ENCODE results near the gene UBC. TPM values are rescaled to one million over a fixed set of nuclear protein-coding genes. Genes with fewer than 3 reads are reported as not detected.

The UBC gene
- total and polyA plus RNA-seq, 9 of the 15 experiments (the other 6 are each of a cell fraction or from before 2014, with no cell fraction given), result 533 to 1,153 (median 813) TPM

DNA sequence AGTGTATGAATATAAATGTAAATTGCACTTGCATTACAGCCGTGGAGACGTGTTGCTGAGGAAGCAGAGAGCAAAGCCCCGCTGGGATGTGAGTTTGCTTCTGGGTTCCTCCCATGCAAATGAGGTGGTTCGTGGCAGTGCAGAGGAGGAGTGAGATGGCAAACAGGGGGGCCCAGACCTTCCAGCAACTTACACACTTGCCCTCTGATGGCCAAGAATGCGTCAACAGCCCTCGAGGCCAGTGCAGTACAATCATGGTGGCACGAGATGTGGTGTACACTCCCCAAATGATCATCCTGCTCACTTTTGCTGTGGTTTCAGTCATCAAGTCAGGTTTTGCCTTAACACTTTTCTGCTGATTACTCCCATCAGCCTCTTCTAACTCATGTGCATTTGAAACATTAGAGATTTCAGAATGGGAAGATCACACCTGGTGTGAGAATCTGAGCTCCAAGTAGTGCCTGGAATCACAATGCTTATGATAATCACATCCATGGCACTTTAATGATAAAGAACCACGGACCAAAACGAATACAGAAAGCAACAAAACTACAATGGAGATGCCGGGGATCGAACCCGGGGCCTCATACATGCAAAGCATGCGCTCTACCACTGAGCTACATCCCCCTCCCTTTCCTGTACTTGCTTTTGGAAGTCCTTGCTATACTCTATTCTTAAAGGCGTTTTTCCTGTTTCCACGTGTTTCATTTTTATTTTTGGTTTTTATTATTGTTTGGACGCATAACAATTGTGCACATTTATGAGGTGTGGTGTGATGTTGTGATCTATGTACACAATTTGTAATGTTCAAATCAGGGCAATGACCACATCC, 7.0 kb upstream of the UBC start (continued):
- TF ChIP-seq, protein P1, sequence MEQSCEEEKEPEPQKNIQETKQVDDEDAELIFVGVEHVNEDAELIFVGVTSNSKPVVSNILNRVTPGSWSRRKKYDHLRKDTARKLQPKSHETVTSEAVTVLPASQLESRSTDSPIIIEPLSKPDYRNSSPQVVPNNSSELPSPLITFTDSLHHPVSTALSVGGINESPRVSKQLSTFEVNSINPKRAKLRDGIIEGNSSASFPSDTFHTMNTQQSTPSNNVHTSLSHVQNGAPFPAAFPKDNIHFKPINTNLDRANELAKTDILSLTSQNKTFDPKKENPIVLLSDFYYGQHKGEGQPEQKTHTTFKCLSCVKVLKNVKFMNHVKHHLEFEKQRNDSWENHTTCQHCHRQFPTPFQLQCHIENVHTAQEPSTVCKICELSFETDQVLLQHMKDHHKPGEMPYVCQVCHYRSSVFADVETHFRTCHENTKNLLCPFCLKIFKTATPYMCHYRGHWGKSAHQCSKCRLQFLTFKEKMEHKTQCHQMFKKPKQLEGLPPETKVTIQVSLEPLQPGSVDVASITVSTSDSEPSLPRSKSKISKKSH (CRISPR knock-in tag; IDR thresholded peaks at IDR 0.05), result no peak
- TF ChIP-seq ZNF324 (CRISPR knock-in tag; IDR thresholded peaks at IDR 0.05), result 0 out of 2 replicates have a peak, but pooled peaks have one; percentile 27
- TF ChIP-seq HMGN3 (IDR thresholded peaks at IDR 0.05; ENCODE audit: borderline replicate concordance, extremely low read depth, insufficient read length, low read depth, low read length), result no peak
- TF ChIP-seq ZFX (CRISPR knock-in tag; IDR thresholded peaks at IDR 0.05), result peak; percentile 31; the same call in 1 of the 2 replicates
- TF ChIP-seq, protein P2, sequence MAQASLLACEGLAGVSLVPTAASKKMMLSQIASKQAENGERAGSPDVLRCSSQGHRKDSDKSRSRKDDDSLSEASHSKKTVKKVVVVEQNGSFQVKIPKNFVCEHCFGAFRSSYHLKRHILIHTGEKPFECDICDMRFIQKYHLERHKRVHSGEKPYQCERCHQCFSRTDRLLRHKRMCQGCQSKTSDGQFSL (CRISPR knock-in tag; IDR thresholded peaks at IDR 0.05), result peak; percentile 56; the same call in 1 of the 2 replicates
- TF ChIP-seq, protein P2 (tag; IDR thresholded peaks at IDR 0.05), result no peak
- no peak; the same call in 1 of the 2 replicates for TF ChIP-seq ZNF764 (CRISPR knock-in tag; IDR thresholded peaks at IDR 0.05; ENCODE audit: low read depth)
- no peak for TF ChIP-seq NCOA6 (IDR thresholded peaks at IDR 0.05)
- no peak for TF ChIP-seq XRCC4 (IDR thresholded peaks at IDR 0.05; ENCODE audit: extremely low read depth, insufficient read depth, insufficient read length)
- TF ChIP-seq HCFC1 (IDR thresholded peaks at IDR 0.05; ENCODE audit: low read depth, low read length), result no peak
- no peak for TF ChIP-seq MCM3 (IDR thresholded peaks at IDR 0.05)
- peak; percentile 59; the same call in 1 of the 2 replicates for TF ChIP-seq CHD2 (IDR thresholded peaks at IDR 0.05; ENCODE audit: low read depth, low read length)
- TF ChIP-seq TEAD4 (IDR thresholded peaks at IDR 0.05; ENCODE audit: low read length), result peak; percentile 75; the same call in 1 of the 2 replicates
- TF ChIP-seq TEAD4 (CRISPR knock-in tag; IDR thresholded peaks at IDR 0.05; ENCODE audit: borderline replicate concordance), result no peak
- no peak for TF ChIP-seq E2F8 (IDR thresholded peaks at IDR 0.05; ENCODE audit: low read depth, partially characterized antibody)
- no peak for TF ChIP-seq SNAPC5 (CRISPR knock-in tag; IDR thresholded peaks at IDR 0.05)
- TF ChIP-seq, protein P3, sequence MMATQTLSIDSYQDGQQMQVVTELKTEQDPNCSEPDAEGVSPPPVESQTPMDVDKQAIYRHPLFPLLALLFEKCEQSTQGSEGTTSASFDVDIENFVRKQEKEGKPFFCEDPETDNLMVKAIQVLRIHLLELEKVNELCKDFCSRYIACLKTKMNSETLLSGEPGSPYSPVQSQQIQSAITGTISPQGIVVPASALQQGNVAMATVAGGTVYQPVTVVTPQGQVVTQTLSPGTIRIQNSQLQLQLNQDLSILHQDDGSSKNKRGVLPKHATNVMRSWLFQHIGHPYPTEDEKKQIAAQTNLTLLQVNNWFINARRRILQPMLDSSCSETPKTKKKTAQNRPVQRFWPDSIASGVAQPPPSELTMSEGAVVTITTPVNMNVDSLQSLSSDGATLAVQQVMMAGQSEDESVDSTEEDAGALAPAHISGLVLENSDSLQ (IDR thresholded peaks at IDR 0.05), result no peak
- TF ChIP-seq ZBTB43 (CRISPR knock-in tag; IDR thresholded peaks at IDR 0.05), result no peak; the same call in 1 of the 2 replicates
- TF ChIP-seq YBX1 (IDR thresholded peaks at IDR 0.05), result no peak
- 0 out of 2 replicates have a peak, but pooled peaks have one; percentile 21 for TF ChIP-seq SMAD3 (CRISPR knock-in tag; conservative IDR thresholded peaks at IDR 0.05)

All from K562 (cell line).